HepG2 (cell line): ENCODE data around the gene HDAC10. TPM values are rescaled to one million over a fixed set of nuclear protein-coding genes. Genes with fewer than 3 reads are reported as not detected.

Experiments used
- ATAC-seq: fragments of 200-7000 bp; cut with Tn5 transposase; 3 replicates; pipeline ENCODE4 v1.9.1; 2020; ENCODE audit warnings: mild to moderate bottlenecking, moderate library complexity
- BruUV-seq: library from RNA; stranded (reverse); fragments of 400-500 nt; replicated peaks from 2 replicates; lab custom pipeline; 2021; lab: Mats Ljungman, UMichigan
- CTCF ChIA-PET: fragments of 300-600 bp; formaldehyde crosslinking; extraction: SDS; loops from one replicate; lab custom pipeline; 2021; ENCODE audit warnings: low total read pairs, inconsistent platforms, low intra/inter-chr PET ratio; lab: Yijun Ruan, JAX
- POLR2A ChIA-PET: fragments of 350-600 bp; sonication (Branson Sonifier 250); formaldehyde crosslinking; loops from one replicate; lab custom pipeline; 2020; ENCODE audit warnings: antibody characterized with exemption, inconsistent platforms; lab: Yijun Ruan, JAX
- DNase-seq: peaks from one replicate; pipeline ENCODE4 v3.0.0-alpha.2; 2015; ENCODE audit warnings: low spot score
- FAIRE-seq: peaks from 3 replicates; lab custom pipeline; 2011; peaks lifted over from hg19 to GRCh38; lab: Jason Lieb, UNC
- H2AFZ ChIP-seq: one replicate; pipeline ENCODE4 v1.6.1; 2011; ENCODE audit warnings: low read length, inconsistent platforms
- H3K27ac ChIP-seq: fragments of 300-600 bp; 3 replicates; pipeline ENCODE4 v1.8.0; 2011; ENCODE audit warnings: mixed run types, mild to moderate bottlenecking, mixed read lengths, low read length, inconsistent platforms; ENCODE audit not compliant: insufficient read depth; ENCODE audit errors: extremely low read length
- H3K27me3 ChIP-seq, 2 experiments: fragments of 200-600 bp in 1 of 2; 2 replicates in 1 of 2; 3 replicates in 1 of 2; pipeline versions ENCODE4 v1.6.0 to v1.8.0; 2011; ENCODE audit warnings: low read length in 2 of 2, mild to moderate bottlenecking in 2 of 2, moderate library complexity in 2 of 2, inconsistent platforms in 1 of 2; ENCODE audit not compliant: insufficient read depth in 2 of 2, control insufficient read depth in 1 of 2
- H3K36me3 ChIP-seq, 2 experiments: fragments of 200-600 bp in 1 of 2; replicated peaks in 1 of 2; 2 replicates in 1 of 2; 3 replicates in 1 of 2; pipeline versions ENCODE4 v1.5.1 to v1.8.0; 2011; ENCODE audit warnings: low read length in 2 of 2, inconsistent platforms in 1 of 2; ENCODE audit not compliant: insufficient read depth in 2 of 2, control insufficient read depth in 1 of 2
- H3K4me1 ChIP-seq: 2 replicates; pipeline ENCODE4 v1.5.1; 2012; ENCODE audit warnings: low read length, inconsistent platforms; ENCODE audit not compliant: insufficient read depth
- H3K4me2 ChIP-seq: 2 replicates; pipeline ENCODE4 v1.6.0; 2011; ENCODE audit warnings: low read depth, low read length, inconsistent platforms
- H3K4me3 ChIP-seq, 3 experiments: fragments of 200-600 bp in 1 of 3; sonication (generic), shearing (Covaris generic) in 1 of 3; replicated peaks in 1 of 3; 2 replicates each; pipeline ENCODE4 v1.5.1; 2011 to 2016; ENCODE audit warnings: low read length in 3 of 3, inconsistent platforms in 2 of 3, low read depth in 2 of 3, mild to moderate bottlenecking in 2 of 3, control low read depth in 1 of 3, mixed read lengths in 1 of 3; ENCODE audit not compliant: insufficient read depth in 1 of 3
- H3K79me2 ChIP-seq: one replicate; pipeline ENCODE4 v1.6.1; 2011; ENCODE audit warnings: low read length, inconsistent platforms; ENCODE audit not compliant: insufficient read depth
- H3K9ac ChIP-seq: 2 replicates; pipeline ENCODE4 v1.6.0; 2011; ENCODE audit warnings: mild to moderate bottlenecking, low read depth, low read length, inconsistent platforms; ENCODE audit not compliant: insufficient read depth
- H3K9me3 ChIP-seq: 2 replicates; pipeline ENCODE4 v1.5.1; 2012; ENCODE audit warnings: mild to moderate bottlenecking, low read length
- H4K20me1 ChIP-seq: 2 replicates; pipeline ENCODE4 v1.6.0; 2011; ENCODE audit warnings: inconsistent platforms, mild to moderate bottlenecking, low read length, moderate library complexity; ENCODE audit not compliant: insufficient read depth
- ARID2 ChIP-seq: sonication (generic); formaldehyde crosslinking; IDR thresholded peaks from 2 replicates; pipeline ENCODE4 v1.8.1; 2022; ENCODE audit warnings: mild to moderate bottlenecking, missing genetic modification reagents, borderline replicate concordance
- DNMT3B ChIP-seq: conservative IDR thresholded peaks from 2 replicates; pipeline ENCODE4 v1.6.1; 2016; ENCODE audit warnings: missing biosample characterization, control low read depth
- KDM6A ChIP-seq: IDR thresholded peaks from 2 replicates; pipeline ENCODE4 v1.6.1; 2016; ENCODE audit warnings: low read depth
- MXD1 ChIP-seq: sonication (generic); formaldehyde crosslinking; IDR thresholded peaks from 2 replicates; pipeline ENCODE4 v1.4.0; 2020; ENCODE audit warnings: mild to moderate bottlenecking, missing genetic modification reagents
- PITX1 ChIP-seq: sonication (generic); formaldehyde crosslinking; IDR thresholded peaks from 2 replicates; pipeline ENCODE4 v1.5.1; 2020; ENCODE audit warnings: mild to moderate bottlenecking, missing genetic modification reagents
- SAP130 ChIP-seq: IDR thresholded peaks from 2 replicates; pipeline ENCODE4 v1.6.1; 2016; ENCODE audit warnings: low read depth
- ZBTB33 ChIP-seq: sonication (generic); formaldehyde crosslinking; IDR thresholded peaks from 2 replicates; pipeline ENCODE4 v1.4.0; 2020; ENCODE audit warnings: missing genetic modification reagents
- ZEB1 ChIP-seq: IDR thresholded peaks from 2 replicates; pipeline ENCODE4 v1.6.1; 2012; ENCODE audit warnings: mild to moderate bottlenecking, low read depth, inconsistent platforms; ENCODE audit not compliant: insufficient replicate concordance
- ZNF550 ChIP-seq: sonication (generic); formaldehyde crosslinking; IDR thresholded peaks from 2 replicates; pipeline ENCODE4 v1.4.0; 2020; ENCODE audit warnings: mild to moderate bottlenecking, missing genetic modification reagents, borderline replicate concordance
- ZNF687 ChIP-seq: sonication (generic); formaldehyde crosslinking; IDR thresholded peaks from 2 replicates; pipeline ENCODE4 v1.5.1; 2020; ENCODE audit warnings: mild to moderate bottlenecking, missing genetic modification reagents, moderate library complexity
- WGBS: methylation state at CpG from one replicate; pipeline ENCODE4 v1.1.6; 2017; ENCODE audit warnings: low lambda C conversion rate; 5-methylcytosine and 5-hydroxymethylcytosine counted together
- in situ Hi-C: cut with HindIII; loops from 2 replicates; pipeline ENCODE4 v1.10.0; 2017; ENCODE audit warnings: low pct_unique_long_range_greater_than_20kb; ENCODE audit not compliant: extremely low pct_ligation_motif_present
- intact Hi-C: fragments of 100-400 bp; cut with micrococcal nuclease; formaldehyde crosslinking; loops from one replicate; pipeline ENCODE4 v1.10.0; 2022; ENCODE audit not compliant: unreplicated experiment
- polyA plus RNA-seq, 8 experiments: library from polyadenylated mRNA; depleted of rRNA in 3 of 8; stranded (reverse) in 7 of 8; unstranded in 1 of 8; fragments of >200 nt; fragmentation: Illumina TruSeq in 4 of 8; extraction: Trizol in 4 of 8; gene quantifications; 2 replicates each; pipeline versions ENCODE4 v1.2.1 to v1.2.3, GENCODE V29; 2011 to 2016; ENCODE audit warnings: low read depth in 4 of 8, missing spikeins in 1 of 8, mixed read lengths in 1 of 8; ENCODE audit not compliant: insufficient read depth in 1 of 8
- total RNA-seq, 5 experiments: library from RNA; depleted of rRNA; stranded (reverse); fragments of >200 nt; fragmentation: Illumina TruSeq; extraction: Trizol; gene quantifications; 2 replicates each; pipeline ENCODE4 v1.2.3, GENCODE V29; 2016; ENCODE audit warnings: low read depth in 1 of 5

HDAC10 gene
- total and polyA plus RNA-seq, 2 of the 13 experiments (the other 11 are each of a cell fraction or from before 2014, with no cell fraction given): 13.9 to 14.9 TPM

- POLR2A ChIA-PET: no interaction called here
- 97% methylated on average over 18 of the region's 18 CpGs for WGBS
- no TSS peak for BruUV-seq
These were observed 17.8 kb downstream of the HDAC10 start for GRCh38 chr22:50233223-50233622.

More at GRCh38 chr22:50233223-50233622, 17.8 kb downstream of the HDAC10 start:
- CTCF ChIA-PET: no interaction called here
- intact Hi-C loops (no loop called here), in situ Hi-C loops (no loop called here)
- no peak overlapping the region for H3K4me3 ChIP-seq
- H2AFZ ChIP-seq: no peak overlapping the region
- FAIRE-seq: no peak
- ATAC-seq: no peak
- no peaks in the 10 kb centered on the region for H3K4me1 ChIP-seq
- no peak for DNase-seq
- no peaks in the 10 kb centered on the region for H3K9me3 ChIP-seq
- H3K27ac ChIP-seq: no peak overlapping the region
- H3K79me2 ChIP-seq: peaks cover 11% of the 10 kb centered on the region
- no peak overlapping the region for H3K4me2 ChIP-seq
- peaks cover 12 to 22% of the 10 kb centered on the region in 2 experiments; a peak in 4 of 5 replicates for H3K36me3 ChIP-seq
- no peaks in the 10 kb centered on the region for H3K27me3 ChIP-seq
- H4K20me1 ChIP-seq: peaks cover 6% of the 10 kb centered on the region; the same call in 1 of the 2 replicates
- TF ChIP-seq ARID2 (CRISPR knock-in tag) (no peak), ZNF687 (no peak), SAP130 (CRISPR knock-in tag) (no peak), DNMT3B (CRISPR knock-in tag) (no peak), PITX1 (CRISPR knock-in tag) (no peak), KDM6A (CRISPR knock-in tag) (no peak), MXD1 (CRISPR knock-in tag) (no peak), ZNF550 (no peak), ZEB1 (no peak), ZBTB33 (no peak)
- no peak overlapping the region for H3K9ac ChIP-seq
